Hepatic stellate cell (primary cell): ENCODE data around the gene CEP104.

Source experiments
- DNase-seq: peaks from one replicate; pipeline ENCODE4 v3.0.0; 2011; ENCODE audit warnings: low spot score

Gene CEP104

DNA sequence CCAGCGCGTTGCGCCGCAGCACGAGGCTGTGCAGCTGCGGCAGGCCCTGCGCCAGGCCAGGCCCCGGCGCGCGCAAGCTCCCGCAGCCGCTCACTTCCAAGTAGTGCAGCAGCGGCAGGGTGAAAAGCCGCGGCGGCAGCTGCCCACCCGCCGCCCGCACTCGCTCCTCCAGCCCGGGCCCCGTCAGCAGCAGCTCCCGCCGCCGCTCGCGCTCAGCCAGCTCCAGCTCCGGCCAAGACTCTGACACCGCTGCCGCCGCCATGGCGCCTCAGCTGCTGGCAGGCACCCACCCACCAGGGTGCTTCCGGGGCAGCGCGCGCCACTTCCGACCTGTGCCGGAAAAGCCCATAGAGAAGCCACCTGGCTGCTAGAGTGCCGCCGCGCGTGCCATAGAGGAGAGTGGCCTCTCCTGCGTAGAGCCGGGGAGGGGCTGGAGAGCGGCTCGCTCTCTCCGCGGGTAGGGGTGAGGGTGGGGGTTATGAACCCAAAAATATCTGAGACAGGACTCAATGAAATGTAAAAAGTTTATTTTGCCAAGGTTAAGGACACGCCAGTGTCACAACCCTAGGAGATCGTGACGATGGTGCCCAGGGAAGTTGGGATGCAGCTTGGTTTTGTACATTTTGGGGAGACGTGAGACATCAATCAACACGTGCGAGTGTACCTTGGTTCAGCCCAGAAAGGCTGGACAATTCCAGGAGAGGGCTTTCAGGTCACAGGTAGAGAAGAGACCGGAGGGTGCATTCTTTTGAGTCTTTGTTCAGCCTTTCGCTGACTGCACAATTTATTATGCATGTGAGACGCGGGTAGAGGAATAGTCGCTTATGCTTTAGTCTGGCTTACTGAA lies 60.6 kb downstream of the CEP104 start, which contains the start of gene LRRC47:
Gene LRRC47, minus strand, starts transcription at position 284 of the 847 bp plus-strand sequence. Its CDS starts 22 bp downstream, at position 262.
- peak; percentile 98 for DNase-seq

DNA sequence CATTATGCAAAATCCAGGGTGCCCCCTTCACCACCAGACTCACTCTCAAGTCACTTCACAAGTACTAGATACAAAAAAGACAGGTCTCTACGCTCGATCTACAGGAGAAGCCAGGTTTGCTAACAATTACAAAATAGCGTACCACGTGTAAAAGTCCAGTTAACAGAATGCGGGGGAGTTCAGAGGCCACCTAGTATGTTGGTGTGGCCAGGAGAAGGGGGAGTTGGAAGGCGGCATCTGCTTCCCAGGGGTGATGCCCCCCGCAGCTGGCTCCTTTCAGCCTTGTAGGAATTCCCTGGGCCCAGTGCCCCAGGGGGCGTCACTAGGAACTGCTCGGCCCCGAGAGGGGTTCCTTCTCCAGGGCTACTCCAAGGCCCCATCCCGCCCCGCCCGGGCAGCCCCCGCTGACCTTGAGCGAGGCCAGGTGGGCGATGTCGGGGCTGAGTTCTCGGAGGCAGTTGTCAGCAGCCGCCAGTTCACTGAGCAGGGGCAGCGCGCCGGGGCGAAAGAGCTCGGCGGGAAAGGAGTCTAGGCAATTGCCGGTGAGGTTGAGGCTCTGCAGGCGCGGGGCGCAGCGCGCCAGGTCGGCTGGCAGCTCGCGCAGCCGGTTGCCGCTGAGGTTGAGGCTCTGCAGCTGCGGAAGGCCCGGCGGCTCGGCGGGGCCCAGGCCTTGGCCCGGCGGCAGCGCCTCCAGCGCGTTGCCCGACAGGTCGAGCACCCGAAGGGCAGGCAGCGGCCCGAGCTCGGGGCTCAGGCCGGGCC lies 61.4 kb downstream of the CEP104 start:
- peak; percentile 54 for DNase-seq

DNA sequence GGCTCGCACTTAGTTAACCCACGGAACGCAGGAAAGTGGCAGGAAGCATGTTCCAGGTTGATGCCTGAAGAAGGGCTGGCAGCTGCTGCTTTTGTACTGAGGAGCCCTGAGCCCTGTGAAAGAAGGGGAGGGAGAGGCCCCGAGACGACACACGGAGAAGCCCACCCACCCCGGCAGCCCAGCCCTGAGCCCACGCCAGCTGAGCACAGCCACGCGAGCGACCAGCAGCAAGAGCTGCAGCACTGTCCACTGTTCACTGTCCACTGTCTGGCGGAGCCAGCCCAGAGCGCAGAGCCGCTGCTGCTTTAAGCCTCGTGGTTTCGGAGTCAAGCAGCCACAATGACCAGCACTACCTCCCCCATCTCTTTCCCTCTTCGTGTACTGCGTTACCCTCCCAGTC lies 66.1 kb downstream of the CEP104 start:
- DNase-seq = no peak

DNA sequence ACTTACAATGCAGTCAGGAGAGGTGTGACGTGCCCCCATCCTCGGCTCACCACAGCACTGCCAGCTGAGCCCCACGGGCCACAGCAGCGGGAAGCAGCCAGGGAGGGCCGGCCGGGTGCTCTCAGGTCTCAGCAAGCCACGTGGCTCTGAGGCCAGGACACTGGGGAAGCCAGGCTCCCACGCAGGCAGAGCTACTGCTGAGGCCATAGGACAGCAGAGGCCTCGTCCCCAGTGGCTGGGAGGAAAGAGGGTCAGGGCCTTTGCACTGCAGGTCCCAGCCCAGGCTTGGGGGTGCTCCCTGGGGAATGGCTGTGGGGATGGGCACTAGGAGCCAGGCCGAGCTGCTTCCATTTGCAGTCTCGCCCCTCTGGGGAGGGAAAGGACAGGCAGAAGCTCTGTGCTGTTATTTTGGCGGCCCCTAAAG lies 66.5 kb downstream of the CEP104 start:
- DNase-seq = no peak

DNA sequence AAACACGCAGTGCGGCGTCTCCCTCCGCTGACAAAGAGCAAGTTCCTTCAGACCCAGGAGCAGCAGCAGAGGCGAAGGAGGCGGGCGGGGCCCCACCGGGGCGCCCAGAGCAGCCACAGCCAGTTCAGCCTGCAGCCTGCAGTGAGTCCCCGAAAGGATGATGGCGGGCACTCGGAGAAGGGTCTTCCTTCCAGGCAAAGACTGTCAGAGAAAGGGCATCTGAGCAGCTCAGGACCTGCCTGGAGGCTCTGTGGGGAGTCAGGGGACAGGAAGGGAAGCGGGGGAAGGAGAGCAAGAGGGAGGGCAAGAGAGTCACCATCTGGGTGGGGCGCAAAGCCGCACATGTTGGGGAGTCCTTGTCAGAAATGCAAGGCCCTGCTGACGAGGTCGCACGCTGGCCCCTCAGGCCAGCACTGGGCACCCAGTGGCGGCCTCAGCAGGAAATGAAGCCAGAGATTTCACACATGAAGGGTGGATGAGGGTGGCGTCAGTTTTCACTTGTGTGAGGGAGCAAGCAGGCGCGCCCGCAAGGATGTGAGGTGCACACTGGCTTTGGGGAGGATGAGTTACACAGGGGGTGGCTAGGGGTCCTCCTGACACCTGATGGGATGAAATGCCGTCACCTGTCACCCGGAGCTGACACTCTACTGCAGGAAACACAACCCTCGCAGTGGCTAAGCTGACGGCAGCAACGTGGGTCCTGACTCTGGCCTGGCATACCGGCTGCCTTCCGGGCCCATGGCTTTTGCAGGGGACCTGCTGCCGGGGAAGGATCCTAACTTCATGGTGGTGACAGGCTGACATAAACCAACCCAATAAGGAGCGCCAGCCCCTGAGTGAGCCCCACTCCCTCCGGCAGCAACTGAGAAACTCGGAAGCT lies 67.3 kb downstream of the CEP104 start:
- DNase-seq = no peak

DNA sequence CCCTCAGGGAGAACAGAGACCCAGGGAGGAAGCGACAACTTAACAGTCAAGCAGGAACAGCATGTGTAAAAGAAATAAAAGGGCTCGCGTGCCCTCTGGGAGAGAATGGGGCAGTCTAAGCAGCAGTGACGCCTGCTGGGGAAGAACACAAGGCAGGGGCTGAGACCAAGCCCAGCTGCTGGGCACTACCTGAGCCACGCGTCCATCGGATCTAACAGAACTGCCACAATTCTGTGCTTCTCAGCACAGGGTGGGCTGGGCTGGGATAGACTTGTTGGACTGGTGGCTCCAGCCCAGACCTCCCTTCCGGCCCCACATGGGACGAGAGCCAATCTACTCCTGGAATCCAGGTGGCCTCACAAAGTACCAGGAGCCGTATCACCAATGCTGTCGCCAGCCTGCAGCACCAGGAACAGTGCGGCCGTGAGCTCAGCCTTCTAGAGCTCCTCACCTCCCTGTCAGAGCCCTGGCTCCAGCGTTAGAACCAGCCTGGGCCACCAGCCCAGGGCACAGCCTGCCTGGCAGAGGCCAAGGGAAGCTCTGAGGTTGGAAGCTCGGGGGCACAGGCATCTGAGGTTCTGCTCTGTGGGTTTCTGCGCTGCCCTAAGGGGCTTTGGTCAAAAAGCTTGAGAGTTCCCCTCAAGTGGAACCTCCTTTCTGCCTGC lies 68.1 kb downstream of the CEP104 start:
- DNase-seq = no peak

DNA sequence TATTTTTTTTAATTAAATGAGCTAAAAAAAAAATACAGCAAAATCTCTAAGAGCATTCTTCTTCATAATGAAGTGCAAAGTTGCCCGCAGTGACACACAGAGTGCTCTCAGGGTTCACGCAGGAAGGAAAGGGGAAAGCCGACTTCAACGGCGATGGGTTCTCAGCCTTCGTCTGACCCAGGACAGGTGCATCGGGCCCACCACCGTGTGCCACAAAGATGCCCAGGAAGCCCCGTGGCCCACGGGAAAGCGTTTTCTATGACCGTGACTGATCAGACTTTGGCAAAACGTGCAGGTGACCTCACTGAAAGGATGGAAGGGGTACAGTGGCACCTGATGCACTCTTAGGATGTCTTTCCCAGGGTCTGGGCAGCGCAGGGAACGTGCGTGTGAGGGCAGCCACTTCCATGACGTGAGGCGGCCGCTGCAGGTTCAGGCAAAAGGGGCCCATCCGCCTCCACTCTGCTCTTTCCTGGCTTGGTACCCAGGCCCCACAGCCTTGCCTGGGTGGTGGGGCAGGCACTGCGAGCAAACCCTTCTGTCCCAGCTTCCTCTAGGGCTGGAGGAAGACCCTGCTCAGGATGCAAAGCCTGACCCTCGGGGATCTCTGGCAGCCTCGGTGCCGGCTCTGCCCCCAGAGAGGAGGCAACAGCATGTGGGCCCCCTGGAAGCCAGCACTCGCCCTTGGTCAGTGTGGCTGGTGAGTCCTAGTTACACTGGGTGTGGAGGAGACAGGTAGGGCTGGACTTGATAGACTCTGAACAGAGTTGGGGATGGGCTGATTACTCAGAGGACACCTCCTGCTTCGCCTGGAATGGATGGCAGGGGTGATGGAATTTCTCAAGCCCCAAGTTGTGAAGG lies 69.0 kb downstream of the CEP104 start:
- DNase-seq = no peak

DNA sequence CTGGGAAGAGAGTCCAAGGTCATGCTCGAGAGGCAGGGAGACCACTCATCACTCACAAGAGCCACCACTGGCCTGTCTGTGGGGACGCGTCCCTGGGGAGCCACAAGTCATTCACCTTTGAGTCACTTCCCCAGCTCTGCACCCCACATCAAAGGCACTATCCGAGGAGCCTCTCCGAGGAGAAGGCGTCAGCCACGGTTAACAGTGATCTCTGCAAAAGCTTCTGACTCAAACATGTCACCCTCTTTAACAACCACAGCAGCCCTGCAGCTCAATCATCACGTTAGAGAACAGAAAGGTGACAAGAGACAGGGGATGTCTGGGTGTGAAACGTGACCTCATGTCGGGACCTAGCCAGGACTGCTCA lies 69.7 kb downstream of the CEP104 start:
- DNase-seq = no peak

DNA sequence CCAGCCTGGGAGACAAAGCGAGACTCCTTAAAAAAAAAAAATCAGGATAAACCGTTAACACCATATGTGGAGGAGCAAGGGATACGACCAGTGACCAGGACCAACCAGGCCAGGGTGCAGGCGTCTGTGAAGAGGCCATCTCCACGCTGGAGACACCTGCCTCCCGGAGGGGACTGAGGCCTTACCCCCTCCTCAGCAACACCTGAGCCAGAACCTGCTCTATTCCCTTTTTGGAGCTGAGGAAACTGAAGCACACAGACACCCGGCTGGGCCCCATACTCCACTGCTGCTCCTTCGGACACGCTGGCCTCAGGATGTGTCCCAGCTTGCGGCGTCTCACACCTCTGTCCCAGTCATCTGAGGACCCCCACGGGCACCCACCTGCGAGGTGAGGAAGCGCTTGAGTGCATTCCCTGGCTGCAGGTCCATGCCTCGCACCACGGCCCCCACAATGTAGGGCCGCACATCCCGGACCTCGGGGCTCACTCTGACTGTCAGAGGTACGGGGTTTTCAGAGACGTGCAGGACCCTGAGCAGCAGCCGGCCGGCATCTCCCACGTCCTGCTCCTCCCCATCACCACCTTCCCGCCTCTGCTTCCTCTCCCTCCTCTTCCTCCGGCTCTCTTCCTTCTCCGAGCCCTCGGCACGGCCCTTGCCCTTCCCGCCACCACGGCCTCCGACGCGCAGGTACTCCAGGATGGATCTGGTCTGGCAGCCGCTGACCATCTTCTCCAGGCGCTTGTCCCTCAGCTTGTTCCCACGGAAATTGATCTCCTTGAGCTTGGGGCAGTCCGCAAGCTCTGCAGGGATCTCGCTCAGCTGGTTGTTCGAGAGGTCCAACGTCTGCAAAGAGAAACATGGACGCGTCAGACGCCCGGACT lies 70.3 kb downstream of the CEP104 start:
- no peak for DNase-seq

DNA sequence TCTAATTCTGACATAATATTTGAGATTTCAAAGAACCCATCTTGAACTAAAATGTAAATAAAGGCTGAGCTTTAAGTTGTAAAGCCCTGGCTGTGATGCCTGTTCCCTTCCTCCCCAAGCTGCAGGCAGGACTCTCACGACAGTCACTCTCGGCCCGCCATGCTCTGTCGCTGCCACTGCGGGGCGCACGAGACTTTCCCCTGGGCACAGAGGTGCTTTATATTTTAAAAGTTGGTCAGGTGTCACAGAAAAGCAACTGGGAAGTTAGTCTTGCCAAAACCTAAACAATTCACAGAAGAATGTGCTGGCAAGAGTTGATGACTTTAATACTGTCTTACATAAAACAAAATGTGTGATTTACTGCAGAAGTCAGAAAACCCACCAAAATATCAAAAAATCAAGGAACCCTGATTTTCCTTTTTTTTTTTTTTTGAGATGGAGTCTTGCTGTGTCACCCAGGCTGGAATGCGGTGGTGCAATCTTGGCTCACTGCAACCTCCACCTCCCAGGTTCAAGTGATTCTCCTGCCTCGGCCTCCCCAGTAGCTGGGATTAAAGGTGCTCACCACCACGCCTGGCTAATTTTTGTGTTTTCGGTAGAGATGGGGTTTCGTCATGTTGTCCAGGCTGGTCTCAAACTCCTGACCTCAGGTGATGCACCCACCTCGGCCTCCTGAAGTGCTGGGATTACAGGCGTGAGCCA lies 71.4 kb downstream of the CEP104 start:
- no peak for DNase-seq

DNA sequence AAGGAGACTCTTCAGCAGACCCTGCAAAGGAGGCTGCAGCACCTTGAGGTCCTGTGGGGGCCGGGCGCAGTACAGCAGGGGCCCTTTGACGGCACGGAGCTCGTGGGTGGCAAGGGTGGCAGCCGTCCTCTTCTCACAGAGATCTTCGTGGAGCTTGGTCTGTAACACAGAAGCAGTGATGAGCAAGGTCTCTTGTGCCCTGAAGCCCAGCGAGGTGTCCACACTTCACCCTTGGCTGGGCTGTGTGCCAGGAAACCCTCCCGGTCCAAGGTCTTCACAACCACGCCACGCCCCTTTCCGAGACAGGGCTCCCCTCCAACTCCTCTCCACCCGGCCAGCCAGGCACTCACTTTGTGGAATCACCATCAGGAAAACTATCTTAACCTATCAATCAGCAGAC lies 72.0 kb downstream of the CEP104 start:
- DNase-seq = no peak

DNA sequence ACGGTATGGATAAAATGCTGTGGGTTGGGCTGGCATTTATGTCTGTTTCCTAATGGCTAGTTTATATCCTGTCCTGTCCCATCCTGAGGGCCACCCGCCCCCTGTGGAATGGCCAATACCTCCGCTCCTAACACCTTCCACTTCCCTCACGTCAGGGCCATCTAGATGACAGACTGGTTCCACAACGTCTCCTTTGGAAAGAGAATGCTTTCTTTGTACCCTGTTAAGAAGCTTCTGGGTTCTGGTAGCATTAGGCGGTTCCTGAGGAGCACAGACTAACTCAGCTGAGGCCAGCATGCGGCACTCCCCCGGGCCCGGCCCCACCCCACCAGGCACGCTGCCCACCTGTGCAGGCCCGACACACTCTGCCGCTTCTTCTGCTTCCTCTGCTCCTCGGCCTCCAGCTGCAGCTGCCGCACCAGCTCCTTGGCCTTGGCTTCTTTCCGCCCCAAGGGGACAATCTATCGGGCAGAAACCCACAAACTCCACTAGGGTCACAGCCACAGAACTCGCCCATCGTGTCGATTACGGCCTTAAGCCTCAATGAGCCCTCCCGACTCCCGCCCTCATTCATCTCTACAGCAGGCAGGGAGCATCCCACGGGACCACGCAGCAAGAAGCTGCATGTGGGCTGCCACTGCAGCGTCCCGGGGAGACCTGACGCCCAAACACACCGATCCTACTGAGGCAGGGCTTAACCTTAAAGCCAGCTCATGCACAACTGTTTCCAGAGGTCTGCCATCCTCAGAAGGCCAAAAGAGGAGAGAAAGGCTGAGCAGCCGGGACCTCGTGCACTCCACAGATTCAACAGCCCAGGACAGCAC lies 73.1 kb downstream of the CEP104 start:
- no peak for DNase-seq

DNA sequence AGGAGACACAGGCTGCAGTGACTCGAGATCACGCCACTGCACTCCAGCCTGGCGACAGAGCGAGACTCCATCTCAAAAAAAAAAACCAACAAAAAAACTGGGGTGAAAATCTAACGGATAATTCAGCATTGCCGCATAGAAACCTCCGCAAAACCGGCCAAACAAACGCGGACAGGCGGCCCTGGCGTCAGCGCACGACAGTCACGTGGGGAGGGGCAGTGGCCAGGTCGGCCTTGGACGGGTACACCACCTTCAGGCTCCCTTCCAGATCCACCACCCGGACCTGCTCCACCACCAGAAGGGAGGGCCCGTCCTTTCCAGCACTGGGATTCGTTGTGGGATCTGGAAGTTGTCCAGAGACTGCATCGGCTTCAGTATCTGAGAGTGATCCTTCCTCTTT lies 76.1 kb downstream of the CEP104 start:
- no peak for DNase-seq

DNA sequence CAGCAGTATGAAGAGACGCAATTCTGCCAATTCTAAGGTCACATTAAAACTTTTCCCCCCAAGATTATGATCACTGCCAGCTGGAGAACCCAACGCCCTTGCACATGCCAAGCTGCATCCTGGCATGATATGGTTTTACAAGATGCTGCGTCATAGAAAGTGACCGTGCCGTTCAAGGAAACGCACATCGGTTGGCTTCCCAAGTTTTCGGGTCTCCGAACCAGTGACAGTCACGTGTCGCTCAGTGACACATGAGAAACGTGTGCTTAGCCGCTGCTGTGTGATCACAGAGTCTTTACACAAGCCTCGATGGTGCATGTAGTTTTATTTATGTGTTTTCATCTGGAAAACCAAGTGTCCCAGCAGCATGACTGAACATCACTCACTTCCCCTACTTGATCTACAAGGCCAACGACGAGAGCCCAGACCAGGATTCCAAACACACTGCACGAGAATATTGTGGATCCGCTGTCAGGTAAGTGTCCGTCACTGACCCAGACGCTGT lies 77.0 kb downstream of the CEP104 start:
- no peak for DNase-seq

DNA sequence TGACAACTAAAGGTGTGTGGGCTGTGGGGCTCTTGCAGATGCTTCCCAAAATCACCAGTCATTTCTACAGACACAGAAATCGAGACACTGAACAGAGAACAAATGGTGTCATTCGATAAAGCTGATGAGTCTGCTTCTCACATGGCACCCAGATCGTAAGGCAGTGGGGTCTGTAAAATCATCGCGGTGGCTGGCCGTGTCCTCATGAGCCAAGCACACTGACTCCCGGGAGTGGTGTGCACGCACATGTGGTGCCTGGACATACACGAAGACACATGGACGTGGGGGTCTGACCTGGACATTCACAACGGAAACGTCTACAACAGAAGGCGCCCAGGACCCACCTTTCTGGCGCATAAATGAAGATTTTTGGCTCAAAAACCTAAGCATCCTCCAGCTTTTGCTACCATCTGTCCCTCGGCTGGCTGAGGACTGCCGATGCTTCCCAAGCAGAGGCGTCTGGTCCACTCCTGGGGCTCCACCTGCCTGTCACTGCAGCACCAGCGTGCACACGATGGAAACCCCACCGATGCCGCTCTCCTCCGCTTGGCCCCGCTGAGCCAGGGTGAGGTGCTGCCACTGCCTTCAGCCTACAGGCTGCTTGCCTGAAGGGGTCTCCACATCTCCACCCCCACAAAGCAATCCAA lies 77.6 kb downstream of the CEP104 start:
- no peak for DNase-seq

DNA sequence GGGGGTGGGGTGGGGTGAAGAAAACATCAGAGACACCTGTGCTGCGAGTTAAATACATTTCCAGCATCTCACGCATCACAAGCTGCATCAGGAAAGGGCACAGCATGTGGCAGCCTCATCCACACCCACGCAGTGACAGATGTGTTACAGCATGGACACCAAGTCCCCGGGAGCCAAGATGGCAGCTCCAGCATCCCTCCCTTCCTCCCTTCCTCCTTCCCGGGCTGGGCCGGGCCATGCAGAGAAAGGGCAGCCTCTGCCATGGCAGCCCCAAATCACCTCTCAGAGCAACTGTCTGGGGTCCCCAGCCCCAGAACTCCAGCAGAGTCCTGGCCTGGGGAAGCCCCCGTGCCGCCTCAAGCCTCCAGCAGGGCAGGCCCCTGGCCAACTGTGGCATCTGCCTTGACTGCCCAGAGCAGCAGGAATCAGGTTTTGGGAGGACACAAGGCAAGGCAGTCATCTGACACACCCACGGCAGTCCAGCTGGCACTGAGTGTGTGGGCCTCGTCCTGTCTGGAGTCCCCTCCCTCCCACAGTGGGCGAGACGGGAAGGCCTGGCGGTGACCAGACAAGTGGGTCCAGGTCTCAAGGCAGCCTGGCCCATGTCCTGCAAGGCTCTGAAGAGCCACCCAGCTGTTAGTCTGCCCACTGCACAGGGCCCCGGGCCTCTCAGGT lies 78.3 kb downstream of the CEP104 start:
- DNase-seq = no peak
